GM23248 (cell line): ENCODE results near the gene MYOG. TPM values are rescaled to one million over a fixed set of nuclear protein-coding genes. Genes with fewer than 3 reads are reported as not detected.

Experiments
- DNase-seq: peaks from one replicate; pipeline ENCODE4 v3.0.0-alpha.2; 2015
- H2AFZ ChIP-seq: fragments of 200-600 bp; sonication (generic); 2 replicates; pipeline ENCODE4 v1.6.1; 2016; ENCODE audit warnings: antibody characterized with exemption
- H3F3A ChIP-seq: fragments of 200-600 bp; sonication (generic); 2 replicates; pipeline ENCODE4 v1.6.1; 2016; ENCODE audit warnings: mild to moderate bottlenecking, antibody characterized with exemption, mixed run types; ENCODE audit not compliant: insufficient read depth
- H3K27ac ChIP-seq: fragments of 200-600 bp; sonication (generic); 2 replicates; pipeline ENCODE4 v1.5.1; 2016; ENCODE audit warnings: mild to moderate bottlenecking
- H3K27me3 ChIP-seq: fragments of 200-600 bp; sonication (generic); replicated peaks from 2 replicates; pipeline ENCODE4 v1.6.1; 2016; ENCODE audit warnings: mild to moderate bottlenecking; ENCODE audit not compliant: insufficient read depth
- H3K36me3 ChIP-seq: fragments of 200-600 bp; sonication (generic); 2 replicates; pipeline ENCODE4 v1.6.1; 2016; ENCODE audit warnings: low read depth, mild to moderate bottlenecking
- H3K4me1 ChIP-seq: fragments of 200-600 bp; sonication (generic); 2 replicates; pipeline ENCODE4 v1.6.1; 2016; ENCODE audit warnings: mild to moderate bottlenecking; ENCODE audit not compliant: insufficient read depth
- H3K4me2 ChIP-seq: fragments of 200-600 bp; sonication (generic); one replicate; pipeline ENCODE4 v1.6.1; 2016; ENCODE audit warnings: mild to moderate bottlenecking; ENCODE audit not compliant: unreplicated experiment
- H3K4me3 ChIP-seq: fragments of 200-600 bp; sonication (generic); 2 replicates; pipeline ENCODE4 v1.5.1; 2016; ENCODE audit warnings: mild to moderate bottlenecking
- H3K79me2 ChIP-seq: fragments of 200-600 bp; sonication (generic); 2 replicates; pipeline ENCODE4 v1.6.1; 2016; ENCODE audit warnings: mild to moderate bottlenecking; ENCODE audit not compliant: insufficient read depth
- H3K9ac ChIP-seq: fragments of 200-600 bp; sonication (generic); 2 replicates; pipeline ENCODE4 v1.6.1; 2016; ENCODE audit warnings: mild to moderate bottlenecking
- H3K9me2 ChIP-seq: fragments of 200-600 bp; sonication (generic); 2 replicates; pipeline ENCODE4 v1.6.1; 2016; ENCODE audit warnings: mixed run types, mild to moderate bottlenecking, moderate library complexity; ENCODE audit not compliant: insufficient read depth
- H3K9me3 ChIP-seq: fragments of 200-600 bp; sonication (generic); one replicate; pipeline ENCODE4 v1.6.1; 2017; ENCODE audit warnings: low read depth
- H4K20me1 ChIP-seq: fragments of 200-600 bp; sonication (generic); 2 replicates; pipeline ENCODE4 v1.6.0; 2016; ENCODE audit not compliant: insufficient read depth
- EZH2 ChIP-seq: fragments of 200-600 bp; sonication (generic); IDR thresholded peaks from 2 replicates; pipeline ENCODE4 v1.6.1; 2018; ENCODE audit warnings: antibody characterized with exemption, mild to moderate bottlenecking; ENCODE audit not compliant: insufficient read depth, poor library complexity, severe bottlenecking
- EZH2phosphoT487 ChIP-seq: fragments of 200-600 bp; sonication (generic); IDR thresholded peaks from 2 replicates; pipeline ENCODE4 v1.6.1; 2018; ENCODE audit warnings: antibody characterized with exemption, moderate library complexity, mild to moderate bottlenecking, low read depth; ENCODE audit not compliant: insufficient read depth
- WGBS, 2 experiments: methylation state at CpG; one replicate each; pipeline ENCODE4 v1.1.6; 2015 to 2017; ENCODE audit warnings: low lambda C conversion rate in 2 of 2, low coverage in 1 of 2; ENCODE audit errors: missing lambda C conversion rate in 2 of 2; 5-methylcytosine and 5-hydroxymethylcytosine counted together
- in situ Hi-C: fragments of 300-500 bp; cut with MboI; formaldehyde crosslinking; loops from 2 replicates; pipeline ENCODE4 v1.15.0; 2020
- polyA plus RNA-seq: library from polyadenylated mRNA; unstranded; fragments of >200 nt; fragmentation: Nextera tagmentation; extraction: Ambion mirVana; gene quantifications from 2 replicates; pipeline ENCODE4 v1.2.1, GENCODE V29; 2016
- total RNA-seq: library from RNA; depleted of rRNA; stranded (reverse); fragments of >200 nt; shearing (Covaris generic); gene quantifications from 2 replicates; pipeline ENCODE4 v1.2.3, GENCODE V29; 2014

The MYOG gene
- total and polyA plus RNA-seq, 2 experiments from 2014 or later: not detected

GRCh38 chr1:203089001-203089650, 3.3 kb upstream of the MYOG start:
- Histone ChIP-seq H3K36me3 (no peaks in the 10 kb centered on the region), H2AFZ (no peak overlapping the region), H3K4me3 (no peak overlapping the region), H3F3A (no peaks in the 10 kb centered on the region), H4K20me1 (no peaks in the 10 kb centered on the region), H3K9ac (no peak overlapping the region), H3K9me3 (no peaks in the 10 kb centered on the region), H3K79me2 (no peaks in the 10 kb centered on the region), H3K27me3 (peaks cover 8% of the 10 kb centered on the region; the same call in 1 of the 2 replicates), H3K27ac (no peak overlapping the region), H3K4me1 (no peaks in the 10 kb centered on the region), H3K9me2 (no peaks in the 10 kb centered on the region), H3K4me2 (no peak overlapping the region)
- TF ChIP-seq EZH2 (no peak), EZH2phosphoT487 (no peak)
- no peak for DNase-seq
- 67 to 70% methylated on average over 7 of the region's 7 CpGs for WGBS, 2 experiments
- in situ Hi-C loops: no loop called here

- Histone ChIP-seq H3K9me3 (no peaks in the 10 kb centered on the region), H3K27me3 (peaks cover 8% of the 10 kb centered on the region; the same call in 1 of the 2 replicates), H3F3A (no peaks in the 10 kb centered on the region), H3K9ac (no peak overlapping the region), H3K4me1 (no peaks in the 10 kb centered on the region), H4K20me1 (no peaks in the 10 kb centered on the region), H2AFZ (no peak overlapping the region), H3K27ac (no peak overlapping the region), H3K4me3 (no peak overlapping the region), H3K4me2 (no peak overlapping the region), H3K36me3 (no peaks in the 10 kb centered on the region), H3K9me2 (no peaks in the 10 kb centered on the region), H3K79me2 (no peaks in the 10 kb centered on the region)
- in situ Hi-C loops: no loop called here
- 56 to 59% methylated on average over 3 of the region's 3 CpGs for WGBS, 2 experiments
- no peak for DNase-seq
- TF ChIP-seq EZH2 (no peak), EZH2phosphoT487 (no peak)
These were observed 2.6 kb upstream of the MYOG start for GRCh38 chr1:203088441-203088840.

GRCh38 chr1:203086992-203087763, 1.4 kb upstream of the MYOG start:
- Histone ChIP-seq H3K36me3 (no peaks in the 10 kb centered on the region), H3K9ac (no peak overlapping the region), H3K4me3 (no peak overlapping the region), H3K79me2 (no peaks in the 10 kb centered on the region), H3K9me2 (no peaks in the 10 kb centered on the region), H4K20me1 (no peaks in the 10 kb centered on the region), H3F3A (no peaks in the 10 kb centered on the region), H3K27ac (no peak overlapping the region), H3K9me3 (no peaks in the 10 kb centered on the region), H3K4me2 (no peak overlapping the region), H2AFZ (no peak overlapping the region), H3K4me1 (no peaks in the 10 kb centered on the region), H3K27me3 (no peaks in the 10 kb centered on the region)
- no peak for DNase-seq
- WGBS, 2 experiments: 76 to 81% methylated on average over 11 of the region's 11 CpGs
- in situ Hi-C loops: no loop called here
- no peak for TF ChIP-seq EZH2
- no peak for TF ChIP-seq EZH2phosphoT487

- Histone ChIP-seq H3K9ac (no peak overlapping the region), H3K36me3 (no peaks in the 10 kb centered on the region), H3K4me2 (no peak overlapping the region), H3K27me3 (no peaks in the 10 kb centered on the region), H3K27ac (no peak overlapping the region), H3F3A (no peaks in the 10 kb centered on the region), H3K9me3 (no peaks in the 10 kb centered on the region), H2AFZ (no peak overlapping the region), H3K4me1 (no peaks in the 10 kb centered on the region), H4K20me1 (no peaks in the 10 kb centered on the region), H3K4me3 (no peak overlapping the region), H3K79me2 (no peaks in the 10 kb centered on the region), H3K9me2 (no peaks in the 10 kb centered on the region)
- no peak for DNase-seq
- no peak for TF ChIP-seq EZH2phosphoT487
- no peak for TF ChIP-seq EZH2
- 88 to 91% methylated on average over 13 to 14 of the region's 14 CpGs for WGBS, 2 experiments
- in situ Hi-C loops: no loop called here
These were observed 954 bp downstream of the MYOG start for GRCh38 chr1:203084588-203085527.
